Fibroblast of lung (primary cell): Measurements from ENCODE around the gene BMERB1. TPM values are rescaled to one million over a fixed set of nuclear protein-coding genes. Genes with fewer than 3 reads are reported as not detected.
"Not testable (repeated sequence)": the region's sequence is repeated elsewhere in the genome, so short reads cannot be mapped to it uniquely, and the experiment has no call there.

Experiments used
- DNase-seq, 2 donors: peaks; one replicate each; pipeline versions ENCODE4 v3.0.0 to v3.0.0-alpha.2; 2010; ENCODE audit warnings: low read depth in 2 of 2
- H2AFZ ChIP-seq: 2 replicates; pipeline ENCODE4 v1.5.1; 2012; ENCODE audit warnings: low read length, control low read depth, inconsistent platforms
- H3K27ac ChIP-seq: 2 replicates; pipeline ENCODE4 v1.5.1; 2011; ENCODE audit warnings: low read length, control low read depth; ENCODE audit not compliant: insufficient read depth
- H3K27me3 ChIP-seq: 2 replicates; pipeline ENCODE4 v1.5.1; 2011; ENCODE audit warnings: mild to moderate bottlenecking, low read length; ENCODE audit not compliant: control insufficient read depth, insufficient read depth
- H3K36me3 ChIP-seq: 2 replicates; pipeline ENCODE4 v1.5.1; 2011; ENCODE audit warnings: low read length; ENCODE audit not compliant: control insufficient read depth, insufficient read depth
- H3K4me1 ChIP-seq: 2 replicates; pipeline ENCODE4 v1.5.1; 2011; ENCODE audit warnings: low read length; ENCODE audit not compliant: control insufficient read depth, insufficient read depth; ENCODE audit errors: extremely low read depth
- H3K4me2 ChIP-seq: 2 replicates; pipeline ENCODE4 v1.5.1; 2011; ENCODE audit warnings: low read length, control low read depth; ENCODE audit not compliant: insufficient read depth; ENCODE audit errors: extremely low read depth
- H3K4me3 ChIP-seq, 4 experiments: fragments of 200-600 bp in 1 of 4; sonication (generic) in 1 of 4; replicated peaks in 1 of 4; 2 replicates each; pipeline ENCODE4 v1.5.1; 2011 to 2016; ENCODE audit warnings: low read length in 4 of 4, low read depth in 3 of 4, mild to moderate bottlenecking in 3 of 4, control low read depth in 2 of 4, inconsistent platforms in 1 of 4, mixed read lengths in 1 of 4; ENCODE audit not compliant: insufficient read depth in 1 of 4; ENCODE audit errors: control extremely low read depth in 1 of 4
- H3K79me2 ChIP-seq: 2 replicates; pipeline ENCODE4 v1.5.1; 2012; ENCODE audit warnings: mild to moderate bottlenecking, low read length, inconsistent platforms; ENCODE audit not compliant: control insufficient read depth, insufficient read depth
- H3K9ac ChIP-seq: 2 replicates; pipeline ENCODE4 v1.5.1; 2011; ENCODE audit warnings: mild to moderate bottlenecking, low read length, control low read depth; ENCODE audit not compliant: insufficient read depth
- H3K9me3 ChIP-seq: 2 replicates; pipeline ENCODE4 v1.5.1; 2012; ENCODE audit warnings: low read depth, low read length; ENCODE audit not compliant: control insufficient read depth, insufficient read depth
- H4K20me1 ChIP-seq: 2 replicates; pipeline ENCODE4 v1.5.1; 2011; ENCODE audit warnings: low read length; ENCODE audit not compliant: control insufficient read depth, insufficient read depth; ENCODE audit errors: extremely low read depth
- EZH2 ChIP-seq: IDR thresholded peaks from 2 replicates; pipeline ENCODE4 v1.5.1; 2012; ENCODE audit warnings: low read length, control low read depth, mild to moderate bottlenecking; ENCODE audit errors: missing control alignments
- polyA plus RNA-seq, 2 donors: library from polyadenylated mRNA; depleted of rRNA in 1 of 2; stranded (reverse) in 1 of 2; unstranded in 1 of 2; fragments of >200 nt; gene quantifications; 2 replicates each; pipeline ENCODE4 v1.2.1, GENCODE V29; 2011 to 2012; ENCODE audit warnings: missing spikeins in 1 of 2
- total RNA-seq: library from RNA; depleted of rRNA; stranded (reverse); fragments of >200 nt; gene quantifications from 2 replicates; pipeline ENCODE4 v1.2.1, GENCODE V29; 2014
- TF ChIP-seq, protein P1 (sequence below), 2 donors: IDR thresholded peaks in 1 of 2; conservative IDR thresholded peaks in 1 of 2; 1 replicate in 1 of 2; 2 replicates in 1 of 2; pipeline ENCODE4 v1.5.1; 2011 to 2012; ENCODE audit warnings: low read length in 2 of 2, control low read depth in 1 of 2, inconsistent platforms in 1 of 2, low read depth in 1 of 2, mild to moderate bottlenecking in 1 of 2

BMERB1 gene
- total and polyA plus RNA-seq, 2 donors (not counting 1 experiment from before 2014, with no cell fraction given): 39.1 to 46.0 TPM

DNA sequence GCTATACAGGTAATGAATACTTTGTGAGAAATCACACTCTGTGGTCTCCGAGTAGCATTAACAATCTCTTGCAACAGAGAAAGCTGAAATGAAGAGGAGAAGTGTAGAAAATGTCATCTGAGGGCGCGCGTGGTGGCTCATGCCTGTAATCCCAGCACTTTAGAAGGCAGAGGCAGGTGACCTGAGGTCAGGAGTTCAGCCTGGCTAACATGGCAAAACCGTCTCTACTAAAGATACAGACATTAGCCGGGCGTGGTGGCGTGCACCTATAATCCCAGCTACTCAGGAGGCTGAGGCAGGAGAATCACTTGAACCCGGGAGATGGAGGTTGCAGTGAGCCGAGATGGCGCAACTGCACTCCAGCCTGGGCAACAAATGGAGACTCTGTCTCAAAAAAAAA, 20.5 kb downstream of the BMERB1 start:
- not testable (repeated sequence) for H3K9me3 ChIP-seq, H3K4me2 ChIP-seq, H3K4me3 ChIP-seq, H3K9ac ChIP-seq, H3K79me2 ChIP-seq, H3K27ac ChIP-seq, H3K4me1 ChIP-seq, DNase-seq, H4K20me1 ChIP-seq, H3K27me3 ChIP-seq, H2AFZ ChIP-seq, H3K36me3 ChIP-seq

DNA sequence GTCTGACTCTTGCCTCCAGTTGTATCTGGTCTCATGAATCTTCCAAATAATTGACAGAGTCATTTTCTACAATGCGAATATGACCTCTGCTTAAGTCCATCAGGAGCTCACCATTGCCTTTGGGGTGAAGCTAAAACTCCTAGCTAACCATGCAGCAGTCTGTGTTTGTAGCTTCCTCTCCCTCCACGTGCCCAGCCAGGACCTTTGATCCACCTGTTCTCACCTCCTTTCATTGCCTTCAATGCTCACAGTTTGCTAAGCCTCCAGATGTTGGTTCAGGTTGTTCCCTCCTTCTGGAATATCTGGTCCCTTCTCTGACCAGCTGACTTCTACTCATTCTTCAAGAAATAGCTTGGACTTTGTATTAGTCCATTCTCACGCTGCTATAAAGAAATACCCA, 23.0 kb downstream of the BMERB1 start:
- no peak for TF ChIP-seq EZH2
- TF ChIP-seq, protein P1, sequence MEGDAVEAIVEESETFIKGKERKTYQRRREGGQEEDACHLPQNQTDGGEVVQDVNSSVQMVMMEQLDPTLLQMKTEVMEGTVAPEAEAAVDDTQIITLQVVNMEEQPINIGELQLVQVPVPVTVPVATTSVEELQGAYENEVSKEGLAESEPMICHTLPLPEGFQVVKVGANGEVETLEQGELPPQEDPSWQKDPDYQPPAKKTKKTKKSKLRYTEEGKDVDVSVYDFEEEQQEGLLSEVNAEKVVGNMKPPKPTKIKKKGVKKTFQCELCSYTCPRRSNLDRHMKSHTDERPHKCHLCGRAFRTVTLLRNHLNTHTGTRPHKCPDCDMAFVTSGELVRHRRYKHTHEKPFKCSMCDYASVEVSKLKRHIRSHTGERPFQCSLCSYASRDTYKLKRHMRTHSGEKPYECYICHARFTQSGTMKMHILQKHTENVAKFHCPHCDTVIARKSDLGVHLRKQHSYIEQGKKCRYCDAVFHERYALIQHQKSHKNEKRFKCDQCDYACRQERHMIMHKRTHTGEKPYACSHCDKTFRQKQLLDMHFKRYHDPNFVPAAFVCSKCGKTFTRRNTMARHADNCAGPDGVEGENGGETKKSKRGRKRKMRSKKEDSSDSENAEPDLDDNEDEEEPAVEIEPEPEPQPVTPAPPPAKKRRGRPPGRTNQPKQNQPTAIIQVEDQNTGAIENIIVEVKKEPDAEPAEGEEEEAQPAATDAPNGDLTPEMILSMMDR (conservative IDR thresholded peaks at IDR 0.05 in 1 of 2, IDR thresholded peaks at IDR 0.05 in 1 of 2; ENCODE audit: low read depth in 1 of 2, low read length in 2 of 2): no peak
- no peaks in the 10 kb centered on the region for H3K9me3 ChIP-seq
- H4K20me1 ChIP-seq: no peaks in the 10 kb centered on the region
- H3K36me3 ChIP-seq: no peaks in the 10 kb centered on the region
- DNase-seq: no peak
- no peak overlapping the region for H3K4me3 ChIP-seq
- H3K9ac ChIP-seq: no peak overlapping the region
- H3K4me2 ChIP-seq: no peak overlapping the region
- no peaks in the 10 kb centered on the region for H3K79me2 ChIP-seq
- H3K27me3 ChIP-seq: no peaks in the 10 kb centered on the region
- H2AFZ ChIP-seq: no peak overlapping the region
- no peak overlapping the region for H3K27ac ChIP-seq
- H3K4me1 ChIP-seq: no peaks in the 10 kb centered on the region

DNA sequence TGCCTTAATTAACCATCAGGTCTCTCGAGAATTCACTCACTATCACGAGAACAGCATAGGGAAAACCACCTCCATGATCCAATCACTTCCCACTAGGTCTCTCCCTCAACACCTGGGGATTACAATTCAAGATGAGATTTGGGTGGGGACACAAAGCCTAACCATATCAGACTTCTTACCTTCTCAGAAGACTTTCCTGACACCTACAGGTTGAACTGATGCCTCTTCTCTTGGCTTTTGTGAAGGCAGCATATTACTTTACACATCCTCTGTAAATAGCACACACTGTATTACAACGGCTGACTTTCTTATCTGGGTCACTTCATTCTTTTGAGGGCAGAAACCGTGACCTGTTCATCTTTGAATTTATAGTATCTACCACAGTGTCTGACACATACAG, 23.6 kb downstream of the BMERB1 start:
- no peak for TF ChIP-seq EZH2
- TF ChIP-seq, protein P1 (conservative IDR thresholded peaks at IDR 0.05 in 1 of 2, IDR thresholded peaks at IDR 0.05 in 1 of 2; ENCODE audit: low read depth in 1 of 2, low read length in 2 of 2): no peak
- H3K79me2 ChIP-seq: no peaks in the 10 kb centered on the region
- no peak overlapping the region for H3K4me3 ChIP-seq
- no peaks in the 10 kb centered on the region for H3K4me1 ChIP-seq
- no peak overlapping the region for H3K4me2 ChIP-seq
- no peak overlapping the region for H3K9ac ChIP-seq
- H3K27ac ChIP-seq: no peak overlapping the region
- no peaks in the 10 kb centered on the region for H3K27me3 ChIP-seq
- DNase-seq: no peak
- no peaks in the 10 kb centered on the region for H3K36me3 ChIP-seq
- no peaks in the 10 kb centered on the region for H4K20me1 ChIP-seq
- H2AFZ ChIP-seq: no peak overlapping the region
- no peaks in the 10 kb centered on the region for H3K9me3 ChIP-seq
